ENCODE results near the gene MCTP1.

DNA sequence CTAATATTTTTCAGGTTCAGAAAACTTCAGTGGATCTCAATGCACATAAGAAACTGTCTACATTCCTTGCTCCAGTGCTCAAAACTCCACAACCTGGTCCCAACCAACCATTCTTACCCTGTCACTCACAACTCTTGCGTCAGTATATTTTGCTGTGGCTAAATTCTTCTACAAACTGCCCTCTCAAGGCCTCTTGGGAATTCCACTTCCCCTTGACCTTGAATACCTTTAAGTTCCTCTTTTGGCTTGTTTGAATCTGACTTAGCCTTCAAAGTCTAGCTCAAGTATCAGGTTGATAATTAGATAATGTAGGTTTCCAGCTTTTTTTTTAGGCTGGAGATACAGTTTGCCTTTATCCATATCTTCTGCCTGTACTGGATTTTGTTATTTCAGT, 538.2 kb downstream of the MCTP1 start:
- TF ChIP-seq, protein P1, sequence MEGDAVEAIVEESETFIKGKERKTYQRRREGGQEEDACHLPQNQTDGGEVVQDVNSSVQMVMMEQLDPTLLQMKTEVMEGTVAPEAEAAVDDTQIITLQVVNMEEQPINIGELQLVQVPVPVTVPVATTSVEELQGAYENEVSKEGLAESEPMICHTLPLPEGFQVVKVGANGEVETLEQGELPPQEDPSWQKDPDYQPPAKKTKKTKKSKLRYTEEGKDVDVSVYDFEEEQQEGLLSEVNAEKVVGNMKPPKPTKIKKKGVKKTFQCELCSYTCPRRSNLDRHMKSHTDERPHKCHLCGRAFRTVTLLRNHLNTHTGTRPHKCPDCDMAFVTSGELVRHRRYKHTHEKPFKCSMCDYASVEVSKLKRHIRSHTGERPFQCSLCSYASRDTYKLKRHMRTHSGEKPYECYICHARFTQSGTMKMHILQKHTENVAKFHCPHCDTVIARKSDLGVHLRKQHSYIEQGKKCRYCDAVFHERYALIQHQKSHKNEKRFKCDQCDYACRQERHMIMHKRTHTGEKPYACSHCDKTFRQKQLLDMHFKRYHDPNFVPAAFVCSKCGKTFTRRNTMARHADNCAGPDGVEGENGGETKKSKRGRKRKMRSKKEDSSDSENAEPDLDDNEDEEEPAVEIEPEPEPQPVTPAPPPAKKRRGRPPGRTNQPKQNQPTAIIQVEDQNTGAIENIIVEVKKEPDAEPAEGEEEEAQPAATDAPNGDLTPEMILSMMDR (IDR thresholded peaks at IDR 0.05): no peak
- TF ChIP-seq EZH2 (IDR thresholded peaks at IDR 0.05): no peak
- TF ChIP-seq EZH2phosphoT487 (IDR thresholded peaks at IDR 0.05): no peak

Measured in neural progenitor cell (in vitro differentiated cells).